ENCODE results near the gene TTL.

Gene TTL

GRCh38 chr2:112584891-112585250, 102.9 kb downstream of the TTL start:
- no peak for DNase-seq

DNA sequence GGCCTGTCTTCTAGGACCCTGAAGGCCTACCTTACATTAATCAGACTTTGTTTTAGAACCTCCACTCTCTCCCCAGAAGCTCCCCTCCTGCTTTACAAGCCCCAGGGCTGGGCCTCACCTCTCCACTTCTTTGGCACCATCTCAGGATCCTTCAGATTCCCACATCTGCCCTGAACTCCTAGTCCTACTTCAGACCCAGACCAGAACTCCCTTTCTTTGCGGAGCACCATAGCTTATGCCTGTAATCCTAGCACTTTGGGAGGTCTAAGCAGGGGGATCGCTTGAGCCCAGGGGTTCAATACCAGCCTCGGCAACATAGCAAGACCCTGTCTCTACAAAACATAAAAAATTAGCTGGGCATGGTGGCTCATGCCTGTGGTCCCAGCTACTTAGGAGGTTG, 103.4 kb downstream of the TTL start:
- DNase-seq: no peak

DNA sequence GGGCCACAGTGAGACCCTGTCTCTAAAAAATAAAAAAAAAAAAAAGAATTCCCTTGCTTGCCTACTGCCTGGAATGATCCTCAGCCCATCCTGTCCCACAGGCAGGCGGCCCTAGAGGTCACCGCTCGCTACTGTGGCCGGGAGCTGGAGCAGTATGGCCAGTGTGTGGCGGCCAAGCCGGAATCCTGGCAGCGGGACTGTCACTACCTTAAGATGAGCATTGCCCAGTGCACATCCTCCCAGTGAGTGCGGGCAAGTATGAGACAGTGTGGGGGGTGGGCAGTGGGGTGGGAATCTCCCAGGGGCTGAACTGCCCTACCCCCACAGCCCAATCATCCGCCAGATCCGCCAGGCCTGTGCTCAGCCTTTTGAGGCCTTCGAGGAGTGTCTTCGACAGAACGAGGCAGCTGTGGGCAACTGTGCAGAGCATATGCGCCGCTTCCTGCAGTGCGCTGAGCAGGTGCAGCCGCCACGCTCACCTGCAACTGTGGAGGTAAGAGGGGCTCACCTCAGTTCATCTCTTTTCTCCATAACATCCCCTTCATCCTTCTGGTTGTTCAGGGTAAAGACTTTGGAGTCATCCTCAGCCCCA, 104.0 kb downstream of the TTL start:
- DNase-seq: no peak

DNA sequence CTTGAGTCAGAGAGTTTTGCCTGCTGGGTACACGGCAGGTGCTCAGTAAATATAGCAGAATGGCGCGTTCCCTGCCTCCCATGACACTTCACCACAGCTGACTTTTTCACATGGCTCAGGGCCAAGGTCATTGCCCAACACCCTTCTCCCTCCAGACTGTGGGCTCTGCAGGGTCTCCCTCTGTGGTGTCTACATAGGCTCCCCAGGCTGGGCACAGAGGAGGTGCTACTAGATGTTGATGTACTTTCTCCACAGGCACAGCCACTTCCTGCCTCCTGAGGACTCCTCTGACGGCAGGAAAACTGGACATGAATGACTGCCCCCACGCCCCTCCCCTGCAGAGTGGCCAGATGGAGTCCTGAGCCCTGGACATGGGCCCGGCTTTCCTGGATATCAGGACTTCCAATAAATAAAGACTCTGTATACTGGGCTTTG, 106.7 kb downstream of the TTL start:
- no peak for DNase-seq
